ENCODE data around the gene PRDM15. TPM values are rescaled to one million over a fixed set of nuclear protein-coding genes. Genes with fewer than 3 reads are reported as not detected.

The PRDM15 gene
- total RNA-seq, 3 donors from 2014 or later (not counting 1 experiment from before 2014, with no cell fraction given) = 11.4 to 13.5 (median 11.9) TPM

DNA sequence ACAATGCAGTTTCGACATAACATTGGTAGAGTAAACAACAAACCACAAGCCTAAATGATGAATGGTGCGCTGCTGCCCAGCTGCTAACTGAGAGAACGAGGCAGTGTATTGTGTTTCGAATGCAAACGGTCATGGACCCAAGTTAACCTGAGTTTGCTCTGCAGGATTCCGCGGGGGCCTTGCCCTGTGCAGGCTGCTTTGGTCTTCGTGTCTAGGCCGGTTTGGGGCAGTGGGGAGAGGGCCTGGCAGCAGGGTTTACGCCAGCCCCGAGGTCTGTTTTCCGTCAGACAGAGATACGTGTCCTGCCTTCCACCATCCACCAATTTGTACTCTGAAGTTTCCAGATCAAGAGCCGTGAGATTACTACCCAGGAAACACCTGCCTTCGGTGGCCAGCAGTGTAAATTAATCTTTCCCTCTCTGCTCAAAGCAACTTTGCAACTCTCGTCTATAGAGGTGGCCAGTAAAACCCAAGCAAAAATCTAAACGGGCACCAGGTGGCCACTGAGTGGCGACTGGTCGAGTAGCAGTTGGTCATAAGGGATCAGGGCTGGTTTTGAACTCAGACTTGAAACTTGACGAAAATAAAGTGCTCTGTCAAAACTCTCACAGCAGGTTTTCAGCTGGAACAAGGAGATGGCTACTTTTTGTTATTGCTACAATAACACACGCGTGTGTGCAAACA, 6.3 kb upstream of the PRDM15 start:
- no peak for DNase-seq
- peaks cover 0 to 3% of the 10 kb centered on the region in 2 donors for H3K27me3 Mint-ChIP-seq (ENCODE audit: low read depth in 2 of 2)
- Histone ChIP-seq H3K27ac (ENCODE audit: low read length) (no peak overlapping the region), H3K36me3 (ENCODE audit: control insufficient read depth, insufficient read depth, low read length) (no peaks in the 10 kb centered on the region), H3K27me3 (ENCODE audit: control insufficient read depth, insufficient read depth, low read length) (no peaks in the 10 kb centered on the region), H3K9me3 (ENCODE audit: control insufficient read depth, insufficient read depth, low read length) (no peaks in the 10 kb centered on the region), H3K4me1 (ENCODE audit: control insufficient read depth, insufficient read depth, low read length) (no peaks in the 10 kb centered on the region), H3K4me3 (ENCODE audit: low read length) (no peak overlapping the region)
- 33% methylated on average over 22 of the region's 22 CpGs for WGBS (ENCODE audit: insufficient coverage)
- H3K4me3 Mint-ChIP-seq = no peak overlapping the region
- no peaks in the 10 kb centered on the region for H3K4me1 Mint-ChIP-seq
- intact Hi-C loops (cut with micrococcal nuclease) = no loop called here
- TF ChIP-seq CTCF (IDR thresholded peaks at IDR 0.05) = no peak
- no peak overlapping the region for H3K27ac Mint-ChIP-seq
- no peaks in the 10 kb centered on the region for H3K36me3 Mint-ChIP-seq
- ATAC-seq = no peak
- H3K9me3 Mint-ChIP-seq = no peaks in the 10 kb centered on the region

GRCh38 chr21:41884501-41885030, 5.4 kb upstream of the PRDM15 start:
- Histone ChIP-seq H3K4me1 (ENCODE audit: control insufficient read depth, insufficient read depth, low read length) (peaks cover 3% of the 10 kb centered on the region), H3K36me3 (ENCODE audit: control insufficient read depth, insufficient read depth, low read length) (no peaks in the 10 kb centered on the region), H3K4me3 (ENCODE audit: low read length) (no peak overlapping the region), H3K27ac (ENCODE audit: low read length) (no peak overlapping the region), H3K27me3 (ENCODE audit: control insufficient read depth, insufficient read depth, low read length) (no peaks in the 10 kb centered on the region), H3K9me3 (ENCODE audit: control insufficient read depth, insufficient read depth, low read length) (no peaks in the 10 kb centered on the region)
- Mint-ChIP-seq H3K27me3 (ENCODE audit: low read depth in 2 of 2) (peaks cover 0 to 3% of the 10 kb centered on the region in 2 donors), H3K4me3 (no peak overlapping the region), H3K4me1 (peaks cover 0 to 4% of the 10 kb centered on the region in 2 donors), H3K36me3 (no peaks in the 10 kb centered on the region), H3K27ac (no peak overlapping the region), H3K9me3 (no peaks in the 10 kb centered on the region)
- 91% methylated on average over 19 of the region's 19 CpGs for WGBS (ENCODE audit: insufficient coverage)
- no peak for DNase-seq
- ATAC-seq = no peak
- no peak for TF ChIP-seq CTCF (IDR thresholded peaks at IDR 0.05)
- intact Hi-C loops (cut with micrococcal nuclease) = no loop called here

- DNase-seq (no peak), ATAC-seq (no peak)
- Mint-ChIP-seq H3K4me1 (peaks cover 0 to 4% of the 10 kb centered on the region in 2 donors), H3K9me3 (no peaks in the 10 kb centered on the region), H3K27ac (no peak overlapping the region), H3K36me3 (no peaks in the 10 kb centered on the region), H3K27me3 (ENCODE audit: low read depth in 2 of 2) (peaks cover 0 to 3% of the 10 kb centered on the region in 2 donors), H3K4me3 (no peak overlapping the region)
- no peaks in the 10 kb centered on the region for H3K27me3 ChIP-seq (ENCODE audit: control insufficient read depth, insufficient read depth, low read length)
- no peak for TF ChIP-seq CTCF (IDR thresholded peaks at IDR 0.05)
- H3K4me3 ChIP-seq (ENCODE audit: low read length) = no peak overlapping the region
- intact Hi-C loops (cut with micrococcal nuclease) = no loop called here
- no peaks in the 10 kb centered on the region for H3K9me3 ChIP-seq (ENCODE audit: control insufficient read depth, insufficient read depth, low read length)
- peaks cover 4% of the 10 kb centered on the region for H3K4me1 ChIP-seq (ENCODE audit: control insufficient read depth, insufficient read depth, low read length)
- WGBS (ENCODE audit: insufficient coverage) = 85% methylated on average over 4 of the region's 5 CpGs
- no peak overlapping the region for H3K27ac ChIP-seq (ENCODE audit: low read length)
- no peaks in the 10 kb centered on the region for H3K36me3 ChIP-seq (ENCODE audit: control insufficient read depth, insufficient read depth, low read length)
These were observed 4.4 kb upstream of the PRDM15 start for GRCh38 chr21:41883582-41883981.
